HEK293 (cell line): ENCODE data around the gene FLCN.

Source experiments
- CTCF ChIA-PET: fragments of 350-600 bp; formaldehyde crosslinking; extraction: SDS; loops from one replicate; lab custom pipeline; 2021; ENCODE audit warnings: antibody characterized with exemption; lab: Yijun Ruan, JAX
- POLR2A ChIA-PET: fragments of 300-600 bp; formaldehyde crosslinking; extraction: SDS; loops from one replicate; lab custom pipeline; 2020; ENCODE audit warnings: antibody characterized with exemption, inconsistent platforms; lab: Yijun Ruan, JAX
- H3K27ac ChIP-seq: fragments of 200-500 bp; sonication (Bioruptor generic); 2 replicates; pipeline ENCODE4 v1.5.1; 2014; ENCODE audit warnings: low read depth, low read length, control low read depth, inconsistent platforms; ENCODE audit errors: extremely low read depth
- H3K36me3 ChIP-seq, 2 experiments: fragments of 200-500 bp in 1 of 2; sonication (Bioruptor generic) in 1 of 2; 1 replicate in 1 of 2; 2 replicates in 1 of 2; pipeline ENCODE4 v1.5.1; 2014 to 2017; ENCODE audit warnings: inconsistent platforms in 2 of 2, low read length in 2 of 2; ENCODE audit not compliant: control insufficient read depth in 2 of 2, insufficient read depth in 1 of 2
- H3K4me1 ChIP-seq: fragments of 200-500 bp; sonication (Bioruptor generic); 2 replicates; pipeline ENCODE4 v1.5.1; 2014; ENCODE audit warnings: mild to moderate bottlenecking, low read length, inconsistent platforms; ENCODE audit not compliant: control insufficient read depth, insufficient read depth
- H3K4me3 ChIP-seq: 2 replicates; pipeline ENCODE4 v1.5.1; 2011; ENCODE audit warnings: low read depth, mild to moderate bottlenecking, control low read depth, low read length, moderate library complexity
- H3K9me3 ChIP-seq: fragments of 200-500 bp; sonication (Bioruptor generic); 2 replicates; pipeline ENCODE4 v1.5.1; 2014; ENCODE audit warnings: low read depth, low read length, inconsistent platforms; ENCODE audit not compliant: control insufficient read depth, insufficient read depth
- GLIS1 ChIP-seq: fragments of 450-650 bp; formaldehyde crosslinking; IDR thresholded peaks from 2 replicates; pipeline ENCODE4 v1.5.1; 2016; ENCODE audit warnings: missing biosample characterization, missing genetic modification characterization
- HOXC10 ChIP-seq: sonication (generic); formaldehyde crosslinking; IDR thresholded peaks from 2 replicates; pipeline ENCODE4 v1.8.1; 2023; ENCODE audit warnings: mild to moderate bottlenecking, missing genetic modification reagents
- KLF8 ChIP-seq: fragments of 450-650 bp; formaldehyde crosslinking; IDR thresholded peaks from 2 replicates; pipeline ENCODE4 v1.5.1; 2016; ENCODE audit warnings: missing biosample characterization, missing genetic modification characterization
- OVOL3 ChIP-seq: fragments of 450-650 bp; formaldehyde crosslinking; IDR thresholded peaks from 2 replicates; pipeline ENCODE4 v1.5.1; 2016; ENCODE audit warnings: missing biosample characterization, missing genetic modification characterization
- SETDB1 ChIP-seq: IDR thresholded peaks from one replicate; pipeline ENCODE4 v1.6.1; 2017; ENCODE audit warnings: mild to moderate bottlenecking, low read length, moderate library complexity, mixed read lengths; ENCODE audit not compliant: insufficient read length
- WT1 ChIP-seq: fragments of 450-650 bp; formaldehyde crosslinking; IDR thresholded peaks from 2 replicates; pipeline ENCODE4 v1.5.1; 2016; ENCODE audit warnings: missing biosample characterization, missing genetic modification characterization
- ZNF112 ChIP-seq: fragments of 450-650 bp; formaldehyde crosslinking; IDR thresholded peaks from 2 replicates; pipeline ENCODE4 v1.5.0; 2017; ENCODE audit warnings: missing biosample characterization, missing genetic modification characterization
- ZNF202 ChIP-seq: fragments of 450-650 bp; formaldehyde crosslinking; IDR thresholded peaks from 2 replicates; pipeline ENCODE4 v1.5.1; 2016; ENCODE audit warnings: missing biosample characterization, missing genetic modification characterization, borderline replicate concordance
- ZNF274 ChIP-seq, 2 experiments: fragments of 200-500 bp in 1 of 2; fragments of 450-650 bp in 1 of 2; sonication (Bioruptor generic) in 1 of 2; formaldehyde crosslinking in 1 of 2; IDR thresholded peaks; 2 replicates each; pipeline versions ENCODE4 v1.5.1 to v1.6.1; 2014 to 2016; ENCODE audit warnings: borderline replicate concordance in 1 of 2, inconsistent platforms in 1 of 2, low read length in 1 of 2, missing biosample characterization in 1 of 2, missing genetic modification characterization in 1 of 2
- ZNF335 ChIP-seq: fragments of 450-650 bp; formaldehyde crosslinking; conservative IDR thresholded peaks from 2 replicates; pipeline ENCODE4 v1.5.1; 2016; ENCODE audit warnings: missing biosample characterization, missing genetic modification characterization
- ZNF416 ChIP-seq: fragments of 450-650 bp; formaldehyde crosslinking; IDR thresholded peaks from 2 replicates; pipeline ENCODE4 v1.5.1; 2016; ENCODE audit warnings: missing biosample characterization, missing genetic modification characterization
- ZNF560 ChIP-seq: fragments of 450-650 bp; formaldehyde crosslinking; IDR thresholded peaks from 2 replicates; pipeline ENCODE4 v1.5.1; 2017; ENCODE audit warnings: missing biosample characterization, missing genetic modification characterization, borderline replicate concordance
- ZNF600 ChIP-seq: fragments of 450-650 bp; formaldehyde crosslinking; IDR thresholded peaks from 2 replicates; pipeline ENCODE4 v1.5.1; 2016; ENCODE audit warnings: missing biosample characterization, missing genetic modification characterization
- TF ChIP-seq, protein P1 (sequence below): fragments of 450-650 bp; formaldehyde crosslinking; IDR thresholded peaks from 2 replicates; pipeline ENCODE4 v1.5.1; 2016; ENCODE audit warnings: missing biosample characterization, missing genetic modification characterization
- TF ChIP-seq, protein P2 (sequence below): fragments of 450-650 bp; formaldehyde crosslinking; IDR thresholded peaks from 2 replicates; pipeline ENCODE4 v1.5.1; 2016; ENCODE audit warnings: missing biosample characterization, missing genetic modification characterization, borderline replicate concordance

The FLCN gene

GRCh38 chr17:17232303-17232621, 4.7 kb downstream of the FLCN start (continued):
- TF ChIP-seq ZNF560 (tag by site-specific recombination) = no peak

GRCh38 chr17:17231621-17232302, 5.2 kb downstream of the FLCN start:
- H3K27ac ChIP-seq = no peak overlapping the region
- H3K36me3 ChIP-seq = peaks cover 29 to 61% of the 10 kb centered on the region in 2 experiments
- TF ChIP-seq ZNF202 (no peak), HOXC10 (CRISPR knock-in tag) (no peak), ZNF600 (tag by site-specific recombination) (peak; percentile 74)
- peaks cover 7% of the 10 kb centered on the region; the same call in 1 of the 2 replicates for H3K4me1 ChIP-seq
- H3K4me3 ChIP-seq = no peak overlapping the region
- no peaks in the 10 kb centered on the region for H3K9me3 ChIP-seq
- ChIA-PET CTCF (interaction anchor here (0.8 to 1.1 kb wide), 2 partner anchors 25 to 38 kb away, joined by 3 read pairs; no protein-coding TSS in a partner anchor), POLR2A (interaction anchor here (0.6 kb wide), 1 partner anchor 92 kb away, joined by 4 read pairs; no protein-coding TSS in a partner anchor)

- H3K4me1 ChIP-seq = no peaks in the 10 kb centered on the region
- TF ChIP-seq SETDB1 = no peak
- TF ChIP-seq WT1 (tag by site-specific recombination) = no peak
- no peak for TF ChIP-seq ZNF335 (tag by site-specific recombination)
- TF ChIP-seq ZNF560 (tag by site-specific recombination) = no peak
- TF ChIP-seq OVOL3 (tag by site-specific recombination) = no peak
- TF ChIP-seq, protein P1, sequence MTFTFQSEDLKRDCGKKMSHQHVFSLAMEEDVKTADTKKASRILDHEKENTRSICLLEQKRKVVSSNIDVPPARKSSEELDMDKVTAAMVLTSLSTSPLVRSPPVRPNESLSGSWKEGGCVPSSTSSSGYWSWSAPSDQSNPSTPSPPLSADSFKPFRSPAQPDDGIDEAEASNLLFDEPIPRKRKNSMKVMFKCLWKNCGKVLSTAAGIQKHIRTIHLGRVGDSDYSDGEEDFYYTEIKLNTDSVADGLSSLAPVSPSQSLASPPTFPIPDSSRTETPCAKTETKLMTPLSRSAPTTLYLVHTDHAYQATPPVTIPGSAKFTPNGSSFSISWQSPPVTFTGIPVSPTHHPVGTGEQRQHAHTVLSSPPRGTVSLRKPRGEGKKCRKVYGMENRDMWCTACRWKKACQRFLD (tag by site-specific recombination) = no peak
- TF ChIP-seq KLF8 (tag by site-specific recombination) = no peak
- TF ChIP-seq GLIS1 (tag by site-specific recombination) = no peak
- TF ChIP-seq ZNF416 = no peak
- TF ChIP-seq ZNF274 (IDR thresholded peaks at IDR 0.05; ENCODE audit: low read length) = no peak
- no peak for TF ChIP-seq ZNF274 (tag by site-specific recombination; IDR thresholded peaks at IDR 0.05; ENCODE audit: borderline replicate concordance)
- TF ChIP-seq ZNF112 (tag by site-specific recombination) = no peak
- TF ChIP-seq, protein P2, sequence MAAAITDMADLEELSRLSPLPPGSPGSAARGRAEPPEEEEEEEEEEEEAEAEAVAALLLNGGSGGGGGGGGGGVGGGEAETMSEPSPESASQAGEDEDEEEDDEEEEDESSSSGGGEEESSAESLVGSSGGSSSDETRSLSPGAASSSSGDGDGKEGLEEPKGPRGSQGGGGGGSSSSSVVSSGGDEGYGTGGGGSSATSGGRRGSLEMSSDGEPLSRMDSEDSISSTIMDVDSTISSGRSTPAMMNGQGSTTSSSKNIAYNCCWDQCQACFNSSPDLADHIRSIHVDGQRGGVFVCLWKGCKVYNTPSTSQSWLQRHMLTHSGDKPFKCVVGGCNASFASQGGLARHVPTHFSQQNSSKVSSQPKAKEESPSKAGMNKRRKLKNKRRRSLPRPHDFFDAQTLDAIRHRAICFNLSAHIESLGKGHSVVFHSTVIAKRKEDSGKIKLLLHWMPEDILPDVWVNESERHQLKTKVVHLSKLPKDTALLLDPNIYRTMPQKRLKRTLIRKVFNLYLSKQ (tag by site-specific recombination) = no peak
- ChIA-PET POLR2A (interaction anchor here (0.6 to 1.3 kb wide), 3 partner anchors 51 to 362 kb away, joined by 3 to 4 read pairs (median 3); partner anchors contain the start of gene PEMT), CTCF (no interaction called here)
- H3K9me3 ChIP-seq = no peaks in the 10 kb centered on the region
- peaks cover 43 to 81% of the 10 kb centered on the region in 2 experiments for H3K36me3 ChIP-seq
- no peak overlapping the region for H3K4me3 ChIP-seq
- H3K27ac ChIP-seq = no peak overlapping the region
Observed at GRCh38 chr17:17229416-17230384, 7.3 kb downstream of the FLCN start.
